HCT116 (cell line): ENCODE measurements around the gene PRM3. TPM values are rescaled to one million over a fixed set of nuclear protein-coding genes. Genes with fewer than 3 reads are reported as not detected.

Source experiments
- ATAC-seq: fragments of 200-7000 bp; cut with Tn5 transposase; 2 replicates; pipeline ENCODE4 v1.9.1; 2020; ENCODE audit warnings: mild to moderate bottlenecking, moderate library complexity
- BruUV-seq: library from RNA; stranded (reverse); fragments of 400-500 nt; replicated peaks from 2 replicates; lab custom pipeline; 2021; lab: Mats Ljungman, UMichigan
- CTCF ChIA-PET: fragments of 300-600 bp; sonication (Branson Sonifier 250); formaldehyde crosslinking; loops from one replicate; lab custom pipeline; 2021; ENCODE audit warnings: antibody characterized with exemption; lab: Charles Lee
- POLR2A ChIA-PET: fragments of 300-600, 350-600 bp; sonication (Branson Sonifier 250); formaldehyde crosslinking; loops from one replicate; lab custom pipeline; 2021; ENCODE audit warnings: antibody characterized with exemption; lab: Charles Lee
- RAD21 ChIA-PET, 2 experiments: fragments of 300-600 bp; sonication (Branson Sonifier 250); formaldehyde crosslinking; loops; one replicate each; lab custom pipeline; 2023; ENCODE audit warnings: low total read pairs in 2 of 2; ENCODE audit not compliant: uncharacterized antibody in 2 of 2, unreplicated experiment in 2 of 2, low non-redundant PET in 1 of 2; lab: Charles Lee
- DNase-seq: peaks from one replicate; pipeline ENCODE4 v3.0.0-alpha.2; 2010; ENCODE audit warnings: low read depth, low spot score
- H2AFZ ChIP-seq: fragments of 200-600 bp; shearing (Covaris generic), sonication (generic); 2 replicates; pipeline ENCODE4 v1.6.1; 2017; ENCODE audit warnings: low read depth, mixed run types, mixed read lengths, antibody characterized with exemption, low read length; ENCODE audit not compliant: poor library complexity, severe bottlenecking
- H3K27ac ChIP-seq: 2 replicates; pipeline ENCODE4 v1.5.1; 2012; ENCODE audit warnings: low read depth, low read length
- H3K27me3 ChIP-seq: fragments of 200-600 bp; sonication (generic); 2 replicates; pipeline ENCODE4 v1.6.1; 2016; ENCODE audit warnings: mixed run types, low read length, mixed read lengths; ENCODE audit not compliant: insufficient read depth
- H3K36me3 ChIP-seq, 2 experiments: fragments of 200-500 bp in 1 of 2; fragments of 200-600 bp in 1 of 2; sonication (Bioruptor generic) in 1 of 2; sonication (generic) in 1 of 2; 2 replicates each; pipeline versions ENCODE4 v1.5.1 to v1.6.1; 2014 to 2016; ENCODE audit warnings: low read length in 2 of 2, inconsistent platforms in 1 of 2, mixed read lengths in 1 of 2, mixed run types in 1 of 2; ENCODE audit not compliant: insufficient read depth in 2 of 2, control insufficient read depth in 1 of 2
- H3K4me1 ChIP-seq, 2 experiments: fragments of 200-600 bp in 1 of 2; sonication (generic) in 1 of 2; 2 replicates each; pipeline versions ENCODE4 v1.5.1 to v1.6.1; 2012 to 2017; ENCODE audit warnings: low read length in 2 of 2, inconsistent platforms in 1 of 2, mild to moderate bottlenecking in 1 of 2, mixed read lengths in 1 of 2, mixed run types in 1 of 2, moderate library complexity in 1 of 2; ENCODE audit not compliant: insufficient read depth in 2 of 2, control insufficient read depth in 1 of 2
- H3K4me2 ChIP-seq: fragments of 200-600 bp; sonication (generic); 2 replicates; pipeline ENCODE4 v1.6.1; 2017; ENCODE audit warnings: mixed run types, low read length, mixed read lengths
- H3K4me3 ChIP-seq, 2 experiments: fragments of 200-600 bp in 1 of 2; sonication (generic) in 1 of 2; replicated peaks in 1 of 2; 2 replicates each; pipeline ENCODE4 v1.5.1; 2011 to 2016; ENCODE audit warnings: low read length in 2 of 2, control low read depth in 1 of 2, low read depth in 1 of 2, mild to moderate bottlenecking in 1 of 2, mixed read lengths in 1 of 2, mixed run types in 1 of 2
- H3K79me2 ChIP-seq: fragments of 200-600 bp; sonication (generic); 2 replicates; pipeline ENCODE4 v1.6.1; 2017; ENCODE audit warnings: mild to moderate bottlenecking, mixed run types, low read length, moderate library complexity, mixed read lengths; ENCODE audit not compliant: insufficient read depth
- H3K9ac ChIP-seq: fragments of 200-600 bp; sonication (generic); 2 replicates; pipeline ENCODE4 v1.6.1; 2016; ENCODE audit warnings: low read length, mixed read lengths
- H3K9me2 ChIP-seq: fragments of 200-600 bp; sonication (generic), shearing (Covaris generic); 2 replicates; pipeline ENCODE4 v1.6.1; 2017; ENCODE audit warnings: mixed run types, mild to moderate bottlenecking, moderate library complexity; ENCODE audit not compliant: insufficient read depth
- H3K9me3 ChIP-seq, 2 experiments: fragments of 200-500 bp in 1 of 2; fragments of 200-600 bp in 1 of 2; sonication (Bioruptor generic) in 1 of 2; sonication (generic) in 1 of 2; 2 replicates each; pipeline ENCODE4 v1.6.1; 2014 to 2017; ENCODE audit warnings: low read length in 2 of 2, mixed read lengths in 2 of 2, inconsistent platforms in 1 of 2, low read depth in 1 of 2, mild to moderate bottlenecking in 1 of 2, mixed run types in 1 of 2, moderate library complexity in 1 of 2; ENCODE audit not compliant: control insufficient read depth in 1 of 2, insufficient read depth in 1 of 2
- H4K20me1 ChIP-seq: fragments of 200-600 bp; sonication (generic), shearing (Covaris generic); 2 replicates; pipeline ENCODE4 v1.6.1; 2017; ENCODE audit warnings: mixed run types, mild to moderate bottlenecking, moderate library complexity; ENCODE audit not compliant: insufficient read depth
- ATF3 ChIP-seq: IDR thresholded peaks from 2 replicates; pipeline ENCODE4 v1.6.1; 2012
- POLR2A ChIP-seq: IDR thresholded peaks from 2 replicates; pipeline ENCODE4 v1.7.0; 2011; ENCODE audit warnings: borderline replicate concordance; ENCODE audit not compliant: insufficient read depth, insufficient read length; ENCODE audit errors: extremely low read depth
- POLR2AphosphoS5 ChIP-seq: IDR thresholded peaks from 2 replicates; pipeline ENCODE4 v1.6.1; 2011; ENCODE audit warnings: mild to moderate bottlenecking, low read depth, low read length, moderate library complexity
- RAD21 ChIP-seq: IDR thresholded peaks from 2 replicates; pipeline ENCODE4 v1.6.1; 2012; ENCODE audit warnings: low read depth, mild to moderate bottlenecking
- SRF ChIP-seq: IDR thresholded peaks from 2 replicates; pipeline ENCODE4 v1.6.1; 2012; ENCODE audit warnings: low read depth
- intact Hi-C: fragments of 100-400 bp; cut with micrococcal nuclease; formaldehyde crosslinking; loops from 2 replicates; pipeline ENCODE4 v1.10.0; 2022
- total RNA-seq: library from RNA; stranded (reverse); gene quantifications from one replicate; pipeline ENCODE4 v1.2.1, GENCODE V29; 2021; ENCODE audit not compliant: unreplicated experiment

The PRM3 gene
- total RNA-seq, 1 experiment from 2014 or later, result not detected

- DNase-seq, result no peak
- Histone ChIP-seq H3K36me3 (no peaks in the 10 kb centered on the region), H3K27ac (no peak overlapping the region), H3K4me1 (peaks cover 8 to 17% of the 10 kb centered on the region in 2 experiments; a peak in 3 of 4 replicates), H3K79me2 (no peaks in the 10 kb centered on the region), H2AFZ (no peak overlapping the region), H3K9me3 (no peaks in the 10 kb centered on the region), H3K27me3 (no peaks in the 10 kb centered on the region), H3K4me3 (no peak overlapping the region), H3K9me2 (no peaks in the 10 kb centered on the region), H4K20me1 (no peaks in the 10 kb centered on the region), H3K9ac (no peak overlapping the region), H3K4me2 (no peak overlapping the region)
- CTCF ChIA-PET, result interaction anchor here (1.5 kb wide), 1 partner anchor 289 kb away, joined by 5 read pairs; no protein-coding TSS in a partner anchor
- ATAC-seq, result no peak
- RAD21 ChIA-PET, result no interaction called here
- BruUV-seq, result no TSS peak
- no peak for TF ChIP-seq RAD21
- TF ChIP-seq POLR2A, result no peak
- TF ChIP-seq ATF3, result no peak
- no peak for TF ChIP-seq SRF
- TF ChIP-seq POLR2AphosphoS5, result no peak
- intact Hi-C loops, result loop anchor here (5.0 kb wide), 2 partner anchors 112 to 552 kb away; no protein-coding TSS in a partner anchor
- POLR2A ChIA-PET, result no interaction called here
These were observed 13.5 kb downstream of the PRM3 start for GRCh38 chr16:11259655-11260595.
